Activated CD8-positive, alpha-beta memory T cell treated with anti-CD3 and anti-CD28 coated beads, Interleukin-2, amount 50 U/mL, for 24 hours (primary cell): ENCODE results near the gene TSC1.
"Not testable (repeated sequence)": the region's sequence is repeated elsewhere in the genome, so short reads cannot be mapped to it uniquely, and the experiment has no call there.

Source experiments
- DNase-seq: peaks from one replicate; pipeline ENCODE4 v3.0.0-alpha.2; 2020; ENCODE audit errors: extremely low read depth

The TSC1 gene

DNA sequence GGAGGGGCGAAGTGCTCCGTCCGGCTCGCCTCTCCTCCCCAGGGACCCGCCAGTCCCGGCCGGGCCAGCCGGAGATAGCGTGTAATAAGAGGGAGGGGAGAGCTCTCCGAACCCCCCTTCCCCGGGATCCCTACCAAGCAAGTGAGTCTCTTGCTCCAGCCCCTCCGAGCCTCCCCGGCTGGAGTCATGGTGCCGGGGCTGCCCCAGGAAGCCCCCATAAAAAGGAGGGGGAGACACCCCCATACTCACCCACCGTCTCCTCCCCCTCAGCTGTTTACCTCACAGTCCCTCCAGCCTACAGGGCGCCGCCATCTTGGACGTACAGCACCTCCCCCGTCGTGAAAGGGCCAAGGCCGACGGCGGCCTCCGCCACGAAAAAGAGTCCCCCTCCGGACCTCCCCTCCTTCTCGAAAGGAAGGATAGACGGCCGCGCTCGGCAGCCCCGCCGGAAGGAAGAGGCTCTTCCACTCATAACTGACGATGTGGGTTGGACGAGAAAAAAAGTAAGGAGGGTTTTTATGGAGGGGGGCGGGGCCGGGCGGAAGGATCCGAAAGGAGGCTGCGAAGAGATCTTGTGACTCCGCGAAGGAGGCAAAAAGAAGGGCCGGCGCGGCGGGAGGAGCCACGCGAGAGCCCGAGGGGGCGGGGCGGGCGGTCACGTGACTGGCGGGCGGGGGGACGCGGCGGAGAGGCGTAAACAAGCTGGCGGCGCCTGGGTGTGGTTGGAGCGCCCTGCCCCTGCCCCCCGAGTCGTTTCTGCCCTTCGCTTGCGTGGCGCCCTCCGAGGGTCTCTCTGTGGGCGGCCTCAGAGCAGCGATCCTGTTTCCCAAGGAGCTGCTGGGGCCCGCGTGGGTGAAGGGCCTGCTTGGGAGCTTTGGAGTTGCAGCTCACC, at the start of gene TSC1:
TSS of gene TSC1 (minus strand) at position 323 of the 892 bp plus-strand sequence. CDS start 15,744 bp downstream, outside the sequence.
- peak; percentile 93 for DNase-seq

DNA sequence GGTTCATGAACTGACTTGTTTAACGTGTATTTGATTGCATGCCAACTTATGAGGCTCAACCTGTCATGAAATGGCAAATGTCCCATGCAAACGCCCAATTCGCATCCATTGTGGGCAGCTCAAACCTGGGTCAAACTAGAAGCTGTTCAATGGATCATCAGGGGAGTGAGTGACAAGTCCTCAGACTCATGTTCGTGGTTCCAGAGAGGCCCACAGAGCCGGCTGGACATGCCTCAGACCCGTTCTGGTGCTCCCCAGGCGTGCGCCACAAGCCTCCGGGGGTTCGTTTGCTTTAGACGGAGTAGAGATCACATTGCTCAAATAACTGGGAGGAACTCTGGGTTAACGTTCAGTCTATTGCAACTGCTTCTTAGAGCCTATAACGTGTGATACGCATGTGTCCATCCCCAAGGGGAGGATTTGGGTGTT, 49.1 kb upstream of the TSC1 start:
- DNase-seq, result no peak

DNA sequence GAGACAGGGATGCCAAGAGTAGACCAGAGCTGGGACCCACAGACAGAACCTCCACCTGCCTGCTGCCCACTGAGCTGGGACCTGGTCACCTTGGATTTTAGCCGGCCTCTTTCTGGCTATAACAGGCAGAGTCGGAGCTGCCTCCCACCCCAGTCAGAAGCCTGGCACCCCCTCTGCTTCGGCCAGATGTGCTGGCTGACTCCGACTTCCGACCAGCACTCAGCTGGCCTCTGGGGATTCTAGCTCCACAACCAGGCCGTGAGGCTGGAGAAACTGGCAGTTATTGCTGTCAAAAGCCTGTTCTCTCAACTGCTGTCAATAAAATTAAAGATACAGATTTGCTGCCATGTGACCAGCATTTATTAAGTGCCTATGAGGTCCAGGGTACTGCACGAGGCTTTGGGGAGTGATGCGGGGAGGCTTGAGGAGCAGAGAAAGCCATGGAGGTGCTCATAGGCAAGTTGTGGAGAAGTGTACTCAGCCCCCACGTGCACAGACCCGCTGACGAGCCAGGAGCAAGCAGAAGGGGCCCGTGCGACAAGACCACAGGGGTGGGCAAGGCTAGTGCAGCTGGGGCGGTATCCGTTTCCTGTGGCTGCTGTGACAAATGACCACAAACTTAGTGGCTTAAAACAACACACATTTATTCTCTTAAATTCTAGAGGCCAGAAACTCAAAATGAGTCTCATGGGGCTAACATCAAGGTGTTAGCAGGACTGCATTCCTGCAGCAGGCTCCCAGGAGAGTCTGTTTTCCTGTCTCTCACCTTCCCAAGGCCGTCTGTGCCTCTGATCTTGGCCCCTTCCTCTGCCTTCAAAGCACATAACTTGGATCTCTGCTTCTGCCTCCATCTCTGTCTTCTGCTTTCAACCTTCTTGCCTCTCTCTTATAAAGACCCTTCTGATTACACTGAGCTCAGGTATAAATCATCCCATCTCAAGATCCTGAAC, 47.2 kb upstream of the TSC1 start:
- no peak for DNase-seq

DNA sequence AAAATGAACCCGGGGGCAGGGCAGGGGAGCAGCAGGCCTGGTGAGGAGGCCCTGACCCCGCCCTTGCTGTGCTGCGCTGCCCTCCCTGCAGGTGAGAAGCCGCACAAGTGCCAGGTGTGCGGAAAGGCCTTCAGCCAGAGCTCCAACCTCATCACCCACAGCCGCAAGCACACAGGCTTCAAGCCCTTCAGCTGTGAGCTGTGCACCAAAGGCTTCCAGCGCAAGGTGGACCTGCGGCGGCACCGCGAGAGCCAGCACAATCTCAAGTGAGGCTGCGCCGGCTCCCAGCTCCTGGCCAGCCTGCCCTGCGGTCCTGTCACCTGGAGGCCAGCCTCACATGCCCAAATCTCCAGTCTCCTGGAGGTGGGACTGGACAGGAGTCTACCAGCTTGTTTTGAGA, 46.4 kb upstream of the TSC1 start:
- no peak for DNase-seq

DNA sequence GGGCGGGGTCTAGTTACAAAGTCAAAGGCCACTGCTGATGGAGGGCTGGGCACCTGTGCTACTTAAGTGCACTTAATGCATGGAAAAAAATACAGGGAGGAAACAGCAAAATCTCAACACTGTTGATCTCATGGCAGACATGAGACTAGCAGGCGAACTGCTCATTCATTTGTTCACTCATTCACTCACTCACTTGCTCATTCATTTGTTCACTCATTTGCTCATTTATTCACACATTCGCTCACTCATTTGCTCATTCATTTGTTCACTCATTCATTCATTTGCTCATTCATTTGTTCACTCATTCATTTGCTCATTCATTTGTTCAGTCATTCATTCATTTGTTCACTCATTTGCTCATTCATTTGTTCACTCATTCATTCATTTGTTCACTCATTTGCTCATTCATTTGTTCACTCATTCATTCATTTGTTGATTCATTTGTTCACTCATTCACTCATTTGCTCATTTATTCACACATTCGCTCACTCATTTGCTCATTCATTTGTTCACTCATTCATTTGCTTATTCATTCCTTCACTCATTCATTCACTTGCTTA, 45.7 kb upstream of the TSC1 start:
- not testable (repeated sequence) for DNase-seq

DNA sequence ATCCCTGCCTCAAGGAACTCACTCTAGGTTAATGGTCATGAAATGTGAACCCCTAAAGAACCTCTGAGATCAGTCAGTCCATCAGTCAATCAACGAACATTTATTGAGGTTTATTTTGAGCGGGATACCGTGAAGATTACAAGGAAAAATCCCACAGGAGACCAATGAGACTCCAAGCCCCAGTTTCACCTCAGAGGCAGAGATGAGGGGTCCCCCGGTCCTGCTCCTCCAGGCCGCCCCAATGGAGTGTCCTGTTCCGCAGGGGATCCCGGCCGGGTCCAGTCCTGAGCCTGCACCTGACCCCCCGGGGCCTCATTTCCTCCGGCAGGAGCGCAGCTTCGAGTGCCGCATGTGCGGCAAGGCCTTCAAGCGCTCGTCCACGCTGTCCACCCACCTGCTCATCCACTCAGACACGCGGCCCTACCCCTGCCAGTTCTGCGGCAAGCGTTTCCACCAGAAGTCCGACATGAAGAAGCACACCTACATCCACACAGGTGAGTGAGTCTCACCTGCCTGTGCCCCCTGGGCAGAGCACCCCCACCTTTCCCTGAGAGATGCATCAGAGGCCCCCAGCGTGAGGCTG, 45.1 kb upstream of the TSC1 start:
- no peak for DNase-seq

DNA sequence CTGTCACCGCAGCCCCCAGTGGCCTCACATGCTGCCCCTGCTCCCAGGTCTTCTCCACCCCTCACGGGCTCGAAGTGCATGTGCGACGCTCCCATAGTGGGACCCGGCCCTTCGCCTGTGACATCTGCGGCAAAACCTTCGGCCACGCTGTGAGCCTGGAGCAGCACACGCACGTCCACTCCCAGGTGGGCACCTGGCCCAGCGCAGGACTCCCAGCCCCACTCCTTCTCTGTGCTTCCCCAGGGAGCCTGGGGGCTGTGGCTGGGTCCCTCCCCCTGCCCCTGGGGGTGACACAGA, 44.5 kb upstream of the TSC1 start:
- DNase-seq, result no peak

DNA sequence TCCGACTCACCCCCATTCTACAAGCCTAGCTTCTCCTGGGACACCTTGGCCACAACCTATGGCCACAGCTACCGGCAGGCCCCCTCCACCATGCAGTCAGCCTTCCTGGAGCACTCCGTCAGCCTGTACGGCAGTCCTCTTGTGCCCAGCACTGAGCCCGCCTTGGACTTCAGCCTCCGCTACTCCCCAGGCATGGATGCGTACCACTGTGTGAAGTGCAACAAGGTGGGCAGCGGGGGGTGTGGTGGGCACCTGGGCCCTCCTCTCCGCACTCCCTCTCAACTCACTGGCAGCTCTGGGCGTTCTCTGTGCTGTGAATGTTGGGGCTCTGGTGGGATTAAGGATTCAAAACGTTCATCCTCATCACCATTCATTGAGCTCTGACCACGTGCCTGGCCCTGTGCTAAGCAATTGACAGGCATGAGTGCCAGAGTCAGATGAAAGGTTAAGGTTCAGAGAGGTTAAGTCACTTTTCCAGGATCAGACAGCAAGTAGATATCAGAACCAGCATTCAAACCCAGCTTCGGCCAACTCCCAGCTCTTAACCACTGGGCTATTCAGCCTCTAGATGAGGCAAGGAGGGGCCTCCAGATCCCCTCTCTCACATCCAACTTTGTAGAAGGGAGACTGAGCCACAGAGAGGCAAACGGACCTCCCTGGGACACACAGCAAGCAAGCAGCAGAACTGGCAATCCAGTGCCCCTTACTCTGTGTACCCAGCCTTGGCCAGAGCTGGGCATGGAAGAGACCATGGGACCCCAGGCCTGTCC, 44.0 kb upstream of the TSC1 start:
- no peak for DNase-seq

DNA sequence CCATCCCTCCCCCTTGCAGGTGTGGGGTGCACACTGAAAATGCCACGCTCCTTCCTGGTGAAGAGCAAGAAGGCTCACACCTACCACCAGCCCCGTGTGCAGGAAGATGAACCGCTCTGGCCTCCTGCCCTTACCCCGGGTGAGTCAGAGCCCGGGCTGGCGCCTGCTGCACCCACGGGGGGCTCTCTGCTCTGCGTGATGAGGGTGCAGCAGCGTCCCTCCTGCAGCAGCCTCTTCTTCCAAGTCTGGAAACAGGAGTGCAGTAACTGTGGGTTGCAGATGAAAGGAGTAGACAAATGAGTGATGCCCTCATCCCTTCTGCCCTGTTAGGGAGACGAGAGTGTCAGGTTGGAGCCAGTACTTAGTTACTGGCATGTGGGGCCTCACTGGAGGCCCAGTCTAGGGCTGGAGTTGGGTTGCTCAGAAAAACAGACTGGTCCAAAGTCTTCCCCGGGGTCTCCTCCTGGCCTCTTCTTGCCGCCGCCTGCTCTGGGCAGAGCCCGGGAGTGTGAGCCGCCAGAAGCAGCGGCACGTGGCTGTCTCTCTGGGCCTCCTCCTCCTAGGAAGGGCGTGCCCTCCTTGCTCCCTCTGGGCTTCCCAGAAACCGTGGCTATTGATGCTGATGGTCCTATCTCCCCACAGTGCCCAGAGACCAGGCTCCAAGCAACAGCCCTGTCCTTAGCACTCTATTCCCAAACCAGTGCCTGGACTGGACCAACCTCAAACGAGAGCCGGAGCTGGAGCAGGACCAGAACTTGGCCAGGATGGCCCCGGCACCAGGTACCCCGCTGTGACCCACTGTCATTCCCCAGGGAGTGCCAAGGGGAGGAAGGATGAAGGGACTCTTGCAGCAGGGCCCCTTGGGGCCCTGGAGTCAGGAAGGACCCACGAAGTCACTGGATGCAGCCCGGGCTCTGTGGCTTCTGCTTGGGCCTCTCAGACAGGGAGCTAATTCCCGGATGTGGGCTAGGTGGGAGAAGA, 42.5 kb upstream of the TSC1 start:
- no peak for DNase-seq

DNA sequence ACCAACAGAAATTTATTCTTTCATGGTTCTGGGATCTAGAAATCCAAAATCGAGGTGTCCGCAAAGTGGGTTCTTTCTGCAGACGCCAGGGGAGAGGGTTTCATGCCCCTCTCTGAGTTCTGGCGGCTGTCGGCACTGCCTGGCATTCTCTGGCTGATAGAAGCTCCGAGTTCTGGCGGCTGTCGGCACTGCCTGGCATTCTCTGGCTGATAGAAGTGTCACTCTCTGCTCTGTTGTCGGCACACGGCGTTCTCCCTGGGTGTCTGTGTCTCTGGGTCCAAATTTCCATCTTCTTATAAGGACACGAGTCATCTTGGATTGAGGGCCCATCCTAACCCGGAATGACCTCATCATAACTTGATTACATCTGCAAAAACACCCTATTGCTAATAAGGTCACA, 41.7 kb upstream of the TSC1 start:
- no peak for DNase-seq

DNA sequence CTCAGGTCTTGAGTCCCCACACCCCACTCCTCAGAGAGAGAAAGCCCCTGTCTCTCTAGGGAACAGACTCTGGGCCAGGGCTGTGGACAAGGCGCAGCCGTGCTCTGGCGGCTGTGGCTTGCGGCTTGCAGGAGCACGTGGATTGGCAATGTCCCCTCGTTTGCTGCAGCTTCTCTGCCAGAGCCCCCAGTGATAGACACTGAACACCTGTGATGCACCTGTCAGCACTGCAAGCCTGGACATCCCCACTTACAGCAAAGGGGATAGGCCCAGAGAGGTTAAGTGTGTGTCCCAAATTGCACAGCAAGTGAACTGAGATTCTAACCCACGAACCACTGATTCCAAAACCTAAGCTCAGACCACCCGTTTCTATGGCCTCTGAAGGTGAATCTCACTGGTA, 41.1 kb upstream of the TSC1 start:
- DNase-seq, result no peak

DNA sequence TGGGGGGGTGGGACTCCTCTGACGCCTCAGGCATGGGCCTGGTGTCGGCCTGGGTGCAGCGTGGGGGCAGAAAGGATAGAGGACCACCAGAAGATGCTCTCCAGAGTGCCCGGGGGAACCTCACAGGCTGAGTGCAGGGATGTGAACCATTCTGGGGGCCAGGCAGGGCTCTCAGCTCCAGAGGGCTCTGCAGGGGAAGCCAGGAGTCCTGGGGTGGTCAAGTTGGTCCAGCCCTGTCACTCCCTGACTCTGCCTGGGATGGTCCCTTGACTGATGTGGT, 40.6 kb upstream of the TSC1 start:
- no peak for DNase-seq

DNA sequence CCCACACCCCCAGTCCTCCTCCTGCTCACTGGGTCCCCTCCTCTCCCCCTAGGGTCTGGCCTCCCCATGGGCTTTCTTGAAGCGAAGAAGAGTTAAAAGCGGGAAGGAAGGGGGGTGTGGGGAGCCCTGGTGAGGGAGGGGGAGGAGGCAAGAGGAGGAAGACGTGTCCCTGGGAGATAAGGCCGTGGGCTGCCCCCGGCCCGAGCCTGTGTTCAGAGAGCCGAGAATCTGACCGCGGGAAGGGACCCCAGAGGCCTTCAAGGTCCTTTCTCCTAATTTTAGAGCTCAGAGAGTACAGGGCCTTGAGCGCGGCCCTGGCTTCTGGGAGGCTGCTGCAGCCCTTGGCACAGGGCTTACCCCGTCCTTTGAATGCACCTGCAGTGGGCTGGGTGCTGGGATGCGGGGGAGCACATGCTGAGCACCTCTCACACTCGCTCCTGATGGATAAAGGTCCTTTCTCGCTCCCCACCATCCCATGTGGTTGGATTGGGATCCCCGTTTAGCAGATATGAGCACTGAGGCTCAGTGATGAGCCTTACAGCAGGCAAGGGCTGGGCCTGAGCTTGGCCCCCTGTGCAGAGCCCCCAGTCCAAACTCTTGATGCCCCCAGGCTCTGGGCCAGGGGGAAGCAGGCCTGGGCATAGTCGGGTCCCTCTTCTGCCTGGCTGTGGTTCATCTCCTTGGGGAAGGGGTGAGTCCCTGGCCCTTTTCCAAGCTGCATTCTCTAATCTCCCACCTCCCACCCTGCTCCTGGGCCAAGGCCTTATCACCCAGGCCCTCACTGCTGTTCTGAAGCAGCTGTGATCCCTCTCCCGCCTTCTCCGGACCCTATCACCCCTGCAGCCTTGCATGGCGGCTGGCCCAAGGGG, 40.0 kb upstream of the TSC1 start:
- no peak for DNase-seq

DNA sequence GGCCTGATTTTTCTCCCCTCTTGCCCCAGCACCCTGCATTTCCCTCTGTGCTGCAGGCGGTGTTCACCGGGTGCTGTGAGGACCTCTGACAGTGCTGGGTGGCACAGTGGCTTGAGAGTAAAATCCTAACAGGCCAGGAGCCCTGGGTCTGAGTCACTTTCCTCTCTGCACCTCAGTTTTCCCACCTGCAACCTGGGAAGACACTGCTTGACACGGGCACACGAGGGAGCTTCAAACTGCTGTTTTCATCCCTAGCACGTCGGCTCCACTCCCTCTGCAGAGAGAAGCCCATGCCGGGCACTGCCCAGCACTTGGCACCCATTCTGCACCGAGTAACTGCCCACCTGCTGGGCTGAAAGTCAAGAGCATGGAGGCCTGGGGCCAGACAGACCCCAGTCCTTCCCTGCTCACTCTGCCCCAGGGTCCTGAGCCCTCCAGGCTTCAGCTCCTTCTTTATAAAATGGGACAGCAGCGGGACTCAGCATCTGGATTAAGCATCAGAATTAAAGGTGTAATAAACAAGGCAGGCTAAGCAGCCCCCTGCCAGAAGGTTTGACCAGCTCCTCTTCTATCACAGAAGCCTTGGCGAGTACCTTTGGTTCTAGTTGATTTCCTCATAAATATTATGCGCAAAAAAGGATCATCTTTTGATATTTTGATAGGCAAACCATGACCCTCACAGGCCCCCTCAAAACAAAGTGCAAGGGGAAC, 39.2 kb upstream of the TSC1 start:
- DNase-seq, result no peak

DNA sequence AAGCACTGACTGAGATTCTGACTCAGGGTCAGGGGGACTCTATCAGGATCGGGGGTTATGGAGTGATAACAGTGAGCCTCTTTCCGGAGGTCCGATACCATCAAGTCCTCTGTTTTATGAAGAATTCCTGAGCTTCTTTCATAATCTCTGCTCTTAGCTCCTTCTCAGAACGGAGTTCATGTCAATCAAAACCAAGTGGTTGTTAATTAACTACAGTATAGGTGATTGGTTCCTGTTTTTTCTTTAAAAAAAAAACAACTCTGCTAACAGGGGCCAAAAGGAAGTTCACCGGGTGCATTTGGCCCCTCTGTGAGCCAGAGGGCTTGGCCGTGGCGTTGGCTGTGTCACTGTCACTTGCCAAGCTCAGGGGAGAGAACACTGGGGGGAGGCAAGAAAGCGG, 38.0 kb upstream of the TSC1 start:
- DNase-seq, result no peak

DNA sequence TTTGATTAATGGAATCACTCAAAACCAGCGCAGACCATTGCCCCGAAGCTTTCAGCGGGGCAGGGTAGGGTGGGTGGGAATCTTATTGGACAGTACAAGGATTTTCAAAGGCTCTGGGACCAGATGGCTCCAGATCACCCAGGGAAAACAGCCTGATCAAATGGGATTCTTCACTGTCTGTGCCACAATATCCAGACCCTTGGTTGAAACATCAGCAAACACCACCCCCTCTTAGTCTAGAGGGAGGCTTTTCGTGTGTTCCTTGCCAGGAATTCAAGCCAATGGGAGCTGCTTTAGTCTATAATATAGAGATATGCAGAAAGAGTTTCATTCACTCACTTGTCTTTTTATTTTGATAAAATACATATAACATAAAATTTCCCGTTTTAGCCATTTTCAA, 35.7 kb upstream of the TSC1 start:
- DNase-seq, result no peak

DNA sequence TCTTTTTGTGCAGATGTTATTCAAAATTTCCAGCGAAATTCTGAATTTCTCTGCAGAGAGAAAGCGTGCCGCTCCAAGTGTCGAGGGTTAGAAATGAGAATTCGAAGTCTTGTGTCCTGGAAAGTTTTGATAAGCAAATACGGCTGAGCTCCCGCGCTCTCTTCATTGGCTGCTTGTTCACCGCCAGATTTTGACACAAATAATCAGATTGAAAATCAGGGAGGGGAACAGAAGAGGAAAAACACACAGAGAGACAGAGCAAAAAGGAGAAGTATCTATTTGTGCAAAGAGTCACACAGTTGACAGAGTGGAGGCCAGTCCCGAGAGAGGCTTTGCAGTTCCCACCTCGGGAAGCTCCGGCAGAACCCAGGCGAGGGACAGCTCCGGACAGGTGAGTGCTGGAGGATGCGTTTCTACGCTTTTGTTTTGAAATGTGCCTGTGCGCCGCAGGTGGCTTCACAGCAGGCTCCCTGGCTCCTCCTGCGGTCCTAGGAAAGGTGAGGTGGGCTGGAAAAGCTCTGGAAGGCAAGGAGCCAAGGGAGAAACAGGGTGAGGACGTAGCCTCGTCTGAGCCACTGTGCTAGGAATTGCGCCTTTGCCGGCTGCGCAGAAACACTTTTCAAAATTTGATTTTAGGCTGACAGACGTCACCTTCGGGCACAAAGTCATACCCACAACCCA, 34.2 kb upstream of the TSC1 start, which contains the start of gene GFI1B:
TSS of gene GFI1B (plus strand) at position 244 of the 681 bp plus-strand sequence. CDS start 7,985 bp downstream, outside the sequence.
- DNase-seq, result no peak

DNA sequence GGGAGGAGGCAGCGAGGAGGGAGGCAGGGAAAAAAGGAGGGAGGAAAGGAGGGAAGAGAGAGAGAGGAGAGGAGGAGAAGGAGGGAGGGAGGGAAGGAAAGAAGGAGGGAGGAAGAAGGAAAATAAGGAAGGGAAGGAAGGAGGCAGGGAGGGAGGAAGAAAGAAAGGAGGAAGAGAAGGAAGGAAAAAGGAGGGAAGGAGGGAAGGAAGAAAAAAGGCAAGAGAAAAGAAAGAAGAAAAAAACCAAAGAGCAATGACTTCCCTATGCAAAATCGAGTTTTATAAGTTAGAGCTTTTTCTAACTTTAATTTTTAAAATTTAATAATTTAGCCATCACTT, 33.7 kb upstream of the TSC1 start:
- no peak for DNase-seq
